ENCODE measurements around the gene MCRIP2.

MCRIP2 gene

DNA sequence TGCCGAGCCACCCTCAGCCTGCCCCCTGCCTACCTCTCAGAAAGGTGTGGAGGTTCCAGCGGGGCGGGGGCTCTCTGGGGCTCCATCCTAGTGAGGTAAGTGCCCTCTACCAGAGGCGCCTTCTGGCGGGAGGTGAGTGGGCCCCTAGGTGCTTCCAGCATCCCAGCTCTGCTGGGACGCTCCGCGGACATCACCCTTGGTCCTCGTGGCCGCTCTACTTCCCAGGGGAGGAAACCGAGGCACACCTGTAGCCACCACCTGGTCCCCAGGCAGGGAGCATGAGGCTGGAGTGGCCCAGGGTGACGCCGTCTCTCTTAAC, 1.4 kb downstream of the MCRIP2 start:
- no peak for TF ChIP-seq POLR2A (IDR thresholded peaks at IDR 0.05; ENCODE audit: low read depth, low read length)
- FAIRE-seq (no peak), DNase-seq (ENCODE audit: insufficient read length, low spot score) (no peak)

GRCh38 chr16:644556-644955, 2.9 kb downstream of the MCRIP2 start:
- no peak for DNase-seq (ENCODE audit: insufficient read length, low spot score)
- FAIRE-seq = no peak
- no peak for TF ChIP-seq POLR2A (IDR thresholded peaks at IDR 0.05; ENCODE audit: low read depth, low read length)

DNA sequence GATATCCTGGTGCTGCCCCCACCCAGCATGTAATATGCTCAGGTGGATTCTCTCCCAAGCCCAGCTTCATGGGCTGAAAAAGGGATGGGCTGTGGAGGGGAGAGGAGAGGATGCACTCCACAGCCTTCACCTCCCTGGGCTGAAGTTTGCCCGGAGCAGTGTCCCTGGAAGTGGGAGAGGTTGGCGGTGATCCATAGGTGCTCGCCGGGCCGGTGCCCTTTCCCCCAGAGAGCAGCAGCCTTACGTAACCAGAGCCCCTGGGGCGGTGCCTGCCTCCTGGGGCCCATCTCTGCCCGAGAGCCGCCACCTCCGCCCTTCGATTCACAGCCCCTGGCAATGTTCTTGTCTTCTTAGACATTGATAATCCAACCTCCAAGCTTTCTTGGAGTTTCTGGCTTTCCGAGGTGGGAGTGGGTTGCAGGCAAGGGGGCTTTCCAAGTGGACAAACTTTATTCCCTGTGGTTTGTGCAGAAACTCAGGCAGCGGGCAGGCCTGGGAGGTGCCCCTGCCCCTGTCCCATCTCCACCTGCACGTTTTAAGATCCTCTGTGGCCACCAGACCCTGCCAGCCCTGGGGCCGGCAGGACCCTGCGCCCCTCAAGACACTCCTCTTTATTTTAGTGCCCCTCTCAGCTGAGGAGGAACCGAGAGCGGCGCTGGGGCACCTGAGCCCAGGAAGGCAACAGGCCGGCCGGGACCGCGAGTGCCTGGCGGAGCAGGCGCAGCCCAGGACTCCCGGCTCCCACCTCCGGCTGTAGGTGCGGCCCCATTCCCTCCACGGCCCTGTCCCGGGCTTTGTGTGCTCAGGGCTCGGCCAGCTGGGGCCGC, 4.4 kb downstream of the MCRIP2 start:
- DNase-seq (ENCODE audit: insufficient read length, low spot score) (peak; percentile 91), FAIRE-seq (peak; percentile 74)
- no peak for TF ChIP-seq POLR2A (IDR thresholded peaks at IDR 0.05; ENCODE audit: low read depth, low read length)

DNA sequence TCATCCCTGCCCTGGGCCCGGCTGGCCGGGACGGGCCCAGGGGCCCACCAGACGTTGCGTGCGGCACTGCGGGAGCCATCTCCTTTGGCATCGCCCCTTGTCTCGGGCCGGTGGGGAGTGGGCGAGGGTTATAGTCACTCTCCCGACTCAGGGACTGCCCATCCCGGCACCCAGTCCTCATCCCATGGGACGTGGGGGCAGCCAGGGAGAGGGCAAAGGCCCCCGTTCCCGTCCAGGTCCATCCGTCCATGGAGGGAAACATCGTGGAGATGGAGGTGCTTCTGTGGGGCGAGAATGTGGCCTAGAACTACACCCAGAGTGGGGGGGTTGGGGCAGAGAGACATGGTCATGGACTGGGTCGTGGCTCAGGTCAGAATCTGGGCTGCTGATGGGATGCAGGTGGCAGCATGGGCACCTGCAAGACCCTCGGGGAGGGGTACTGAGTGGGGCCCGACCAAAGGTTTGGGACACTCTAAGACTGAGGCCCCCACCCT, 5.1 kb downstream of the MCRIP2 start:
- no peak for DNase-seq (ENCODE audit: insufficient read length, low spot score)
- no peak for TF ChIP-seq POLR2A (IDR thresholded peaks at IDR 0.05; ENCODE audit: low read depth, low read length)
- no peak for FAIRE-seq

DNA sequence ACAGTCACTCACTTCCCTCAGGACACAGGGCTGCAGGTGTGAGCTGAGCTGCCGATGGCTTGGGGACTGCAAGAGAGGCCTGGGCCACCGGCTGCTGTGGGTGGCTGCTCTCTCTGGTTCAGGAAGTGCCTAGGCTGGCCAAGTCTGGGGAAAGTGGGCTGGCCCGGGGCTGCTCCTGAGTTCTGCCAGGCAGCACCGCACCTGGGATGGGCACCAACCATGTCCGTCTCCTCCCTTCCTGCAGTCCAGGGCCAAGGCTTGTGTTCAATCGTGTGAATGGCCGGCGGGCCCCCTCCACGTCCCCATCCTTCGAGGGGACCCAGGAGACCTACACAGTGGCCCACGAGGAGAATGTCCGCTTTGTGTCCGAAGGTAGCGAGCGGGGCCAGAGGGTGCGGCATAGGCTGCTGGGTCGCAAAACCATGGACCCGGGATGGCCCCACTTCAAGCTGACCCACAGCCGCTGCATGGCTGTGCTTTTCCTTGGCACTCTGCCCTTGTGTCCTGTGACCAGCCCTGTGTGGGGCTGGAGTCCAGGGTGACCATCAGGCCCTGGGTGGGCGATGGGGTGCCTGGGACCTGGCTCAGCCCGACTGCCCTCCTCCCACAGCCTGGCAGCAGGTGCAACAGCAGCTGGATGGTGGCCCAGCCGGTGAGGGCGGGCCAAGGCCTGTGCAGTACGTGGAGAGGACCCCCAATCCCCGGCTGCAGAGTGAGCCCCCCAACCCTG, 5.7 kb downstream of the MCRIP2 start:
- TF ChIP-seq POLR2A (IDR thresholded peaks at IDR 0.05; ENCODE audit: low read depth, low read length) = no peak
- DNase-seq (ENCODE audit: insufficient read length, low spot score) (no peak), FAIRE-seq (no peak)

DNA sequence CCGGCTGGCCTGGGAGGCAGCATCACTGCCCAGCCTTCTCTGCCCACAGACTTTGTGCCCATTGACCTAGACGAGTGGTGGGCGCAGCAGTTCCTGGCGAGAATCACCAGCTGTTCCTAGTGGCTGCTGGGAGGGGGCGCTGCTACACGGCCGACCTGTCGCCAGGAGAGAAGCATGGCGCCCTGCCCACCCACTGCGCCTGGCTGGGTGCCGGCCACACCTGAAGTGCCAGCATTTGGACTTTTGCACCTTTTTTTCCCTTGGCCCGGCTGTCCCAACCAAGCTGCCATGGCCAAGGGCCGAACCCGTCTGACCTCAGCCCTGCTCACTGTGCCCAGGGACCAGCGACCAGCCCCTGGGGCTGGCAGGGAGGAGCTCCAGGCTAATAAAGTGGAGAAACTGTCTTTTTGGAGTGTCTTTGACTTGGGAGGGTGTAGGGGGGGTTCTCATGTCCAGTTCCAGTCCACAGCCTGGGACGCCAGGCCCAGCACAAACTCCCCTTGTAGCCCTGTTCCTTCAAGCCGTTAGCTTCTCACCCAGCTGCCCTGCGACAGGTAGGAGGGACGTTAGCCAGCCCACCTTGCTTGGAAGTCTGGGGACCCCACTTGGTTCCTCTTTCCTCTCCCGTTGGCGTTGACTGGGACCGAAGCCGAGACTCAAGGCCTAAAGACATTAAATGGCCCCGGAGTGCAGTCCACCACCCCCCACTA, 6.6 kb downstream of the MCRIP2 start:
- DNase-seq (ENCODE audit: insufficient read length, low spot score) (no peak), FAIRE-seq (no peak)

GRCh38 chr16:648781-649589, 7.4 kb downstream of the MCRIP2 start, which contains the start of gene WDR90:
TSS of gene WDR90 (plus strand) at chr16:649365. CDS start at chr16:649417, 52 bp downstream.
- peak; percentile 59 for TF ChIP-seq POLR2A (IDR thresholded peaks at IDR 0.05; ENCODE audit: low read depth, low read length)
- FAIRE-seq = no peak
- peak; percentile 91 for DNase-seq (ENCODE audit: insufficient read length, low spot score)

More for the DNA sequence above, 6.6 kb downstream of the MCRIP2 start:
- TF ChIP-seq POLR2A (IDR thresholded peaks at IDR 0.05; ENCODE audit: low read depth, low read length) = no peak

DNA sequence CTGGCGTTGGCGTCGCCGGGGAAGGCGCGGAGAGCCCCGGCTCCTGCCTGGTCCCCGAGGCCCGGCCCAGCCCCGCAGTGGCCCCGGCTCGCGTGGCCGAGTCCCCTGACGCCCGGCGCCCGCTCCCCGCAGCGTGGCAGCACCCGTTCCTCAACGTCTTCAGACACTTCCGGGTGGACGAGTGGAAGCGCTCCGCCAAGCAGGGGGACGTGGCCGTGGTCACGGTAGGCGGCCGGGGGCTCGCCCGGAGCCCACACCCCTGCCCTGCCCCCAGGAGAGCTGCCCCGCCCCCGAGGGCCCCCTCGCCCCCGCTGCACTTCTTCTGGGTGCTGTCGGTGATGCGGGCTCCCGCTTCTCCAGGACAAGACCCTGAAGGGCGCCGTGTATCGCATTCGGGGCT, 8.0 kb downstream of the MCRIP2 start:
- DNase-seq (ENCODE audit: insufficient read length, low spot score) (no peak), FAIRE-seq (no peak)

DNA sequence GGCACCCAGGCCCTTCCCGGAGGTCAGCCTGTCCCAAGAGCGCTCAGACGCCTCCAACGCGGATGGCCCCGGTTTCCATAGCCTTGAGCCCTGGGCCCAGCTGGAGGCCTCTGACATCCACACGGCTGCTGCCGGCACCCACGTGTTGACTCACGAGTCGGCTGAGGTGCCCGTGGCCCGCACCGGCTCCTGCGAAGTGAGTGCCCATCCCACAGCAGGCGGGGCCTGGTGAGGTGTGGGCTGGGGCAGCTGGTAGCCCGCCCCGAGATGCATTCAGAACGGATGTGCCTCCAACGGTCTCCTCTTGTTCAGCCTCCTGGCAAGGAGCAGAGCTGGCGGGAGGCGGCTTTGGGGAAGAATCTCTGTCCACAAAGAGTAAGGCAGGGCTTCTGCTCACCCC, 10.2 kb downstream of the MCRIP2 start:
- no peak for TF ChIP-seq POLR2A (IDR thresholded peaks at IDR 0.05; ENCODE audit: low read depth, low read length)
- no peak for FAIRE-seq
- no peak for DNase-seq (ENCODE audit: insufficient read length, low spot score)

More for the DNA sequence above, 8.0 kb downstream of the MCRIP2 start:
- 0 out of 2 replicates have a peak, but pooled peaks have one; percentile 11 for TF ChIP-seq POLR2A (IDR thresholded peaks at IDR 0.05; ENCODE audit: low read depth, low read length)

- no peak for FAIRE-seq
- TF ChIP-seq POLR2A (IDR thresholded peaks at IDR 0.05; ENCODE audit: low read depth, low read length) = no peak
- DNase-seq (ENCODE audit: insufficient read length, low spot score) = no peak
Measured at GRCh38 chr16:652454-653305, 11.1 kb downstream of the MCRIP2 start.

DNA sequence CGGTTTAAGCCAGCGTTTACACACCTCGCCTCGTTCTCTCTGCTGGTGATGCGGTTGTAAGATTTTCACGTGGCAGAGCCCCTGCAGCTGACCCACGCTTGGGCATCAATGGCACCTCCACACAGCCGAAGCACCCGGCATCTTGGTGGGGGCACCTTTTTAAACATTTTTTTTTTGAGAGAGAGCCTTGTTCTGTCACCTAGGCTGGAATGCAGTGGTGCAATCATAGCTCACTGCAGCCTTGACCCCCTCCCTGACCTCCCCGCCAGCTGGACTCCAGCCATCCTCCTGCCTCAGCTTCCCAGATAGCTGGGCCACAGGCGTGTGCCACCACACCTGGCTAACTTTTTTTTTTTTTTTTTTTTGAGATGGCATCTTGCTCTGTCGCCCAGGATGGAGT, 12.4 kb downstream of the MCRIP2 start:
- no peak for DNase-seq (ENCODE audit: insufficient read length, low spot score)
- no peak for FAIRE-seq
- TF ChIP-seq POLR2A (IDR thresholded peaks at IDR 0.05; ENCODE audit: low read depth, low read length) = no peak

DNA sequence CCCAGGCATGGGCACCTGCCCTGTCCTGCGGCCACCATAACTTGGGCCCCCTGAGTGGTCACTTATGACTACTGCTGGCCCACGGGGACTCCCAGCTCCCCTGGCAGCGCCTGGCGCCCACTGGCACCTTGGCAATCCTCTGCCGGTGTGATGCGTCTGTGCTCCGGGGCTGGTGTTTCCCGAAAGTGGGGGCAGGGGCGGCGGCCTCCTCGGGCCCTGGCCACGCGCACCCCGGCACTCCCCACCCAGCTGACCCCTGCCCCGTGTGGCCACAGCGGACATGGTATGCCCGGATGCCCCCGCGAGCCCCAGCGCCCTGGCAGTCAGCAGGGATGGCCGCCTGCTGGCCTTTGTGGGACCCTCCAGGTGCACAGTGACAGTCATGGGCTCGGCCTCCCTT, 15.9 kb downstream of the MCRIP2 start:
- no peak for TF ChIP-seq POLR2A (IDR thresholded peaks at IDR 0.05; ENCODE audit: low read depth, low read length)
- no peak for DNase-seq (ENCODE audit: insufficient read length, low spot score)
- no peak for FAIRE-seq
